ENCODE results near the gene INS. TPM values are rescaled to one million over a fixed set of nuclear protein-coding genes. Genes with fewer than 3 reads are reported as not detected.

INS gene
- total and polyA plus RNA-seq, 2 of the 4 experiments (the other 2 are of a cell fraction): not detected

DNA sequence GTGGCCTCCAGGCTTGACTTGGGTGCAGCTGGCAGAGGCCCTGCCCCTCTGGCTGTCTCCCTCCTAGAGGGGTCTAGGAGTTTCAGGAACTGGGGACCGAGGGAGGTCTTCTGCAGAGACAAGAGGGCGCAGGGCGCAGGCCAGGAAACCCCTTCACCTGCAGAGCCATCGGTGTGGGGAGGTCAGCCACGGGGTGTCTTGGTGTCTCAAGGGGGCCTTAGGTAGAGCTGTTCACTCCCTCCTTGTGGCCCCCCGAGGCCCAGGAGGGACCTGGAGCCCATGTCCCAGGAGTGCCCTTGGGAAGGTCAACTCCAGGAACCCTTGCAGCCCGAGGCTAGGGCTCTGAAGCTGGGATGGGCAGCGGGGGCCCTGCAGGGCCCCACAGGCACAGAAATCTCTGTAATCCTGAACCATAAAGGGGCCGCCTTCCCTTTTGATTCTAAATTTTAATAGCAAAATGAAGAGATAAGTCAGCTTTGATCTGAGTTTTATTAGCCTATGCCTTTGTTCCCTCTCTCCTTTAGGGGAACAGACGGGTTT, 42.0 kb upstream of the INS start:
- H4K91ac ChIP-seq (ENCODE audit: insufficient read depth, low read depth, low read length): no peak overlapping the region
- no peak overlapping the region for H2AK5ac ChIP-seq (ENCODE audit: low read depth, low read length)
- H3K36me3 ChIP-seq (ENCODE audit: control insufficient read depth, insufficient read depth, low read length): no peaks in the 10 kb centered on the region
- no peak overlapping the region for H4K8ac ChIP-seq (ENCODE audit: low read depth in 2 of 2, low read length in 2 of 2)
- no peak overlapping the region for H3K14ac ChIP-seq (replicated peaks; ENCODE audit: low read depth, low read length)
- TF ChIP-seq SMC3 (IDR thresholded peaks at IDR 0.05; ENCODE audit: low read depth, low read length) (no peak), MAFK (IDR thresholded peaks at IDR 0.05; ENCODE audit: low read depth, low read length) (no peak), RFX5 (IDR thresholded peaks at IDR 0.05; ENCODE audit: low read depth, low read length) (no peak), BHLHE40 (IDR thresholded peaks at IDR 0.05; ENCODE audit: low read depth, low read length) (no peak), NFE2L2 (IDR thresholded peaks at IDR 0.05; ENCODE audit: low read depth, low read length) (no peak), POLR2A (IDR thresholded peaks at IDR 0.05; ENCODE audit: low read depth, low read length) (no peak), MAZ (IDR thresholded peaks at IDR 0.05; ENCODE audit: borderline replicate concordance, low read depth, low read length) (no peak), CHD1 (IDR thresholded peaks at IDR 0.05; ENCODE audit: low read depth, low read length) (no peak), FOS (IDR thresholded peaks at IDR 0.05; ENCODE audit: low read depth, low read length) (no peak)
- TF ChIP-seq, protein P1, sequence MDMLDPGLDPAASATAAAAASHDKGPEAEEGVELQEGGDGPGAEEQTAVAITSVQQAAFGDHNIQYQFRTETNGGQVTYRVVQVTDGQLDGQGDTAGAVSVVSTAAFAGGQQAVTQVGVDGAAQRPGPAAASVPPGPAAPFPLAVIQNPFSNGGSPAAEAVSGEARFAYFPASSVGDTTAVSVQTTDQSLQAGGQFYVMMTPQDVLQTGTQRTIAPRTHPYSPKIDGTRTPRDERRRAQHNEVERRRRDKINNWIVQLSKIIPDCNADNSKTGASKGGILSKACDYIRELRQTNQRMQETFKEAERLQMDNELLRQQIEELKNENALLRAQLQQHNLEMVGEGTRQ (IDR thresholded peaks at IDR 0.05; ENCODE audit: low read depth, low read length): no peak
- TF ChIP-seq, protein P2, sequence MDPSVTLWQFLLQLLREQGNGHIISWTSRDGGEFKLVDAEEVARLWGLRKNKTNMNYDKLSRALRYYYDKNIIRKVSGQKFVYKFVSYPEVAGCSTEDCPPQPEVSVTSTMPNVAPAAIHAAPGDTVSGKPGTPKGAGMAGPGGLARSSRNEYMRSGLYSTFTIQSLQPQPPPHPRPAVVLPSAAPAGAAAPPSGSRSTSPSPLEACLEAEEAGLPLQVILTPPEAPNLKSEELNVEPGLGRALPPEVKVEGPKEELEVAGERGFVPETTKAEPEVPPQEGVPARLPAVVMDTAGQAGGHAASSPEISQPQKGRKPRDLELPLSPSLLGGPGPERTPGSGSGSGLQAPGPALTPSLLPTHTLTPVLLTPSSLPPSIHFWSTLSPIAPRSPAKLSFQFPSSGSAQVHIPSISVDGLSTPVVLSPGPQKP (IDR thresholded peaks at IDR 0.05; ENCODE audit: borderline replicate concordance, low read depth, low read length): no peak
- no peaks in the 10 kb centered on the region for H4K20me1 ChIP-seq (ENCODE audit: insufficient read depth, low read length)
- H3K23ac ChIP-seq (ENCODE audit: low read depth, low read length): no peak overlapping the region
- H3K4me3 ChIP-seq (ENCODE audit: insufficient read depth, low read depth, low read length): no peak overlapping the region
- 0% methylated on average over 1 of the region's 10 CpGs; no CpG with 5 or more reads in 1 of the 2 experiments for WGBS, 2 experiments (ENCODE audit: extremely low coverage in 2 of 2, insufficient read length in 1 of 2)
- H3K18ac ChIP-seq (ENCODE audit: low read depth, low read length): no peak overlapping the region
- BruUV-seq (replicated peaks): no TSS peak
- H2BK15ac ChIP-seq (ENCODE audit: low read depth, low read length): no peak overlapping the region
- no peak overlapping the region for H4K5ac ChIP-seq (ENCODE audit: low read depth, low read length)
- H2AFZ ChIP-seq (replicated peaks; ENCODE audit: low read length, poor library complexity): no peak overlapping the region
- no peak overlapping the region for H2BK120ac ChIP-seq (ENCODE audit: low read depth, low read length)
- no peak overlapping the region for H3K9ac ChIP-seq (ENCODE audit: low read depth, low read length)
- H3K4ac ChIP-seq (ENCODE audit: low read depth, low read length): no peak overlapping the region
- H2BK20ac ChIP-seq (ENCODE audit: low read depth, low read length): no peak overlapping the region
- DNase-seq (no peak), ATAC-seq (ENCODE audit: low read depth) (no peak)
- H3K56ac ChIP-seq (ENCODE audit: extremely low read depth, insufficient read depth, low read length): no peak overlapping the region
- no peaks in the 10 kb centered on the region for H3K4me1 ChIP-seq (ENCODE audit: control insufficient read depth, insufficient read depth, low read length)
- no peak overlapping the region for H3K27ac ChIP-seq (ENCODE audit: insufficient read depth, low read length)
- H3K79me1 ChIP-seq (ENCODE audit: low read depth in 1 of 2, low read length in 2 of 2): no peaks in the 10 kb centered on the region
- ChIA-PET POLR2A (ENCODE audit: unreplicated experiment) (no interaction called here), CTCF (no interaction called here)
- H3K9me3 ChIP-seq (ENCODE audit: control insufficient read depth, insufficient read depth, low read length): peaks cover 5% of the 10 kb centered on the region; the same call in 1 of the 2 replicates
- peaks cover 13% of the 10 kb centered on the region for H3K27me3 ChIP-seq (ENCODE audit: control insufficient read depth, insufficient read depth, low read length)
- H3K4me2 ChIP-seq (ENCODE audit: low read depth, low read length): no peak overlapping the region
- H2AK9ac ChIP-seq (replicated peaks; ENCODE audit: low read depth, low read length, poor library complexity): no peak overlapping the region
- H3K9me1 ChIP-seq (ENCODE audit: insufficient read depth, low read length): no peaks in the 10 kb centered on the region
- dilution Hi-C loops (cut with HindIII; ENCODE audit: low sequenced_read_pairs, unreplicated experiment) (no loop called here), intact Hi-C loops (cut with micrococcal nuclease) (no loop called here), in situ Hi-C loops (cut with MboI; ENCODE audit: low sequenced_read_pairs) (loop anchor here (5.0 kb wide), 1 partner anchor 214 kb away; no protein-coding TSS in a partner anchor)
- H2BK5ac ChIP-seq (ENCODE audit: low read depth, low read length, poor library complexity, severe bottlenecking): no peak overlapping the region

All from IMR-90 (cell line).